Brain microvascular endothelial cell (primary cell): ENCODE measurements around the gene FARSB.
A peak's percentile ranks its signal among the peaks of the same experiment; 100 is the strongest.
"Not testable (repeated sequence)": the region's sequence is repeated elsewhere in the genome, so short reads cannot be mapped to it uniquely, and the experiment has no call there.

Source experiments
- DNase-seq: peaks from one replicate; pipeline ENCODE4 v3.0.0-alpha.2; 2020
- H3K27ac ChIP-seq: fragments of 250-450 bp; sonication (Bioruptor Pico); 2 replicates; pipeline ENCODE4 v1.5.1; 2020; ENCODE audit warnings: mild to moderate bottlenecking, moderate library complexity
- H3K27me3 ChIP-seq: fragments of 250-450 bp; sonication (Bioruptor Pico); replicated peaks from 2 replicates; pipeline ENCODE4 v1.5.1; 2020; ENCODE audit warnings: mild to moderate bottlenecking
- H3K36me3 ChIP-seq: fragments of 250-450 bp; sonication (Bioruptor Pico); replicated peaks from 2 replicates; pipeline ENCODE4 v1.5.1; 2020; ENCODE audit warnings: mild to moderate bottlenecking
- H3K4me3 ChIP-seq: 2 replicates; pipeline ENCODE4 v1.5.1; 2011; ENCODE audit warnings: low read depth, mild to moderate bottlenecking, control low read depth, low read length, moderate library complexity
- in situ Hi-C: cut with HindIII; loops from 2 replicates; pipeline ENCODE4 v1.10.0; 2017; ENCODE audit warnings: low sequenced_read_pairs, low pct_ligation_motif_present
- TF ChIP-seq, protein P1 (sequence below): IDR thresholded peaks from 2 replicates; pipeline ENCODE4 v1.5.1; 2011; ENCODE audit warnings: low read depth, mild to moderate bottlenecking, moderate library complexity, low read length, control low read depth, inconsistent platforms; ENCODE audit errors: missing control alignments

Gene FARSB

DNA sequence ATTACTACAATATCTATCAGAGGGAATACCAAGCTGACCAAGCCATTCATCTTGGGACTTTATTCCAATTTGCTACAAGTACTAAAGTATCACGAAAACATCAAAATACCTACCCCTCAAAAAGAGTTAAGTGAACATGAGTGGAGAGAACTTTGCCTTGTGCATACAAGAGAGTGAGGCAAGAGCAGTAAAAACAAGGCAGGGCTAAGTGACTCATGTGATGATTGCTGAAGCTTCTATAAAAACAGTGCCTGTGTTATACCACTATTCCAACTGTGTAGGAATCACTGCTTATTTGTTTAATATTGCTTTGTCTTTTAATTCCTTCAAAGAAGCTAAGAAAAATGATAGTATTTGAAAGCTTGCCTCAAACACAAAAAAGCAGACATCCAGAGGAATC lies 61.2 kb downstream of the FARSB start:
- Histone ChIP-seq H3K36me3 (peaks cover 4% of the 10 kb centered on the region), H3K27me3 (no peaks in the 10 kb centered on the region), H3K4me3 (no peak overlapping the region), H3K27ac (no peak overlapping the region)
- peak; percentile 71 for DNase-seq
- in situ Hi-C loops: no loop called here
- TF ChIP-seq, protein P1, sequence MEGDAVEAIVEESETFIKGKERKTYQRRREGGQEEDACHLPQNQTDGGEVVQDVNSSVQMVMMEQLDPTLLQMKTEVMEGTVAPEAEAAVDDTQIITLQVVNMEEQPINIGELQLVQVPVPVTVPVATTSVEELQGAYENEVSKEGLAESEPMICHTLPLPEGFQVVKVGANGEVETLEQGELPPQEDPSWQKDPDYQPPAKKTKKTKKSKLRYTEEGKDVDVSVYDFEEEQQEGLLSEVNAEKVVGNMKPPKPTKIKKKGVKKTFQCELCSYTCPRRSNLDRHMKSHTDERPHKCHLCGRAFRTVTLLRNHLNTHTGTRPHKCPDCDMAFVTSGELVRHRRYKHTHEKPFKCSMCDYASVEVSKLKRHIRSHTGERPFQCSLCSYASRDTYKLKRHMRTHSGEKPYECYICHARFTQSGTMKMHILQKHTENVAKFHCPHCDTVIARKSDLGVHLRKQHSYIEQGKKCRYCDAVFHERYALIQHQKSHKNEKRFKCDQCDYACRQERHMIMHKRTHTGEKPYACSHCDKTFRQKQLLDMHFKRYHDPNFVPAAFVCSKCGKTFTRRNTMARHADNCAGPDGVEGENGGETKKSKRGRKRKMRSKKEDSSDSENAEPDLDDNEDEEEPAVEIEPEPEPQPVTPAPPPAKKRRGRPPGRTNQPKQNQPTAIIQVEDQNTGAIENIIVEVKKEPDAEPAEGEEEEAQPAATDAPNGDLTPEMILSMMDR: no peak

DNA sequence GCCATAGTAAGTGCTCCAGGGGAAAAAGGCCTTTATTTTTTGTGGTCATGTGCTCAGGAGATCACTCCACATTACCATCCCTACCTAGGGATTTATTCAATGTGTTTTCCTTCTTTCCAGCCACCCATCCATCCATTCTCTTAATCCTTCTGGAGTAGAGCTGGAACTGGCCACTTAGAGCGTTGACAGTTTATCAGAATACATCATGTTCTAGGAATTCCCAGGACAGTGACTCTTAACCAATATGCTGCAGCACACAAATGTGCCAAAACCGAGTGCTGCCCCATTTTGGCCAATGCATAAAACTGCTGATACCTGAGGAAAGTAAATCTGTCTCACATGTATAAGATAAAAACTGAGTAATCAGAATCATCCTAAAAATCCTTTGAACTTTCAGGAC lies 63.7 kb downstream of the FARSB start:
- in situ Hi-C loops: no loop called here
- DNase-seq: no peak
- H3K27ac ChIP-seq: no peak overlapping the region
- H3K36me3 ChIP-seq: no peaks in the 10 kb centered on the region
- TF ChIP-seq, protein P1: no peak
- no peak overlapping the region for H3K4me3 ChIP-seq
- H3K27me3 ChIP-seq: no peaks in the 10 kb centered on the region

DNA sequence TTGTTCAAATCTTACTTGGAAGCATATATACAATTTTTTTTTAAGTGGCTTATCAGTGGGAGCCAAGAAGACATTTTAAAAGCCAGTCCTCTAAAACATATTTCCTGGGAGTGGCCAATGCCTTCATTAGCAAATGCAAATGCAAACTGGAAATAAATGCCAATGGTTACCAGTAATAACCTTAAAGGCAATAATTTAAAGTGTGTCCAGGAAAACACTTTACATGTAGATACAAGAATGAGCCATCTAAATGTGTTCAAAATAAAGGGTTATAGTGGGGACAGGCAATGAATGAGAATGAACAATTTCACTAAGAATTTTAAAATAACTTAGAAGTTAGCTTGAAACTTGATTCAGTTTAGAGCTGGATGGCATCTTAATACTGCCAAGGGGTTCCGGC lies 64.2 kb downstream of the FARSB start:
- in situ Hi-C loops: no loop called here
- Histone ChIP-seq H3K27ac (no peak overlapping the region), H3K4me3 (no peak overlapping the region), H3K27me3 (no peaks in the 10 kb centered on the region), H3K36me3 (no peaks in the 10 kb centered on the region)
- TF ChIP-seq, protein P1: no peak
- no peak for DNase-seq

DNA sequence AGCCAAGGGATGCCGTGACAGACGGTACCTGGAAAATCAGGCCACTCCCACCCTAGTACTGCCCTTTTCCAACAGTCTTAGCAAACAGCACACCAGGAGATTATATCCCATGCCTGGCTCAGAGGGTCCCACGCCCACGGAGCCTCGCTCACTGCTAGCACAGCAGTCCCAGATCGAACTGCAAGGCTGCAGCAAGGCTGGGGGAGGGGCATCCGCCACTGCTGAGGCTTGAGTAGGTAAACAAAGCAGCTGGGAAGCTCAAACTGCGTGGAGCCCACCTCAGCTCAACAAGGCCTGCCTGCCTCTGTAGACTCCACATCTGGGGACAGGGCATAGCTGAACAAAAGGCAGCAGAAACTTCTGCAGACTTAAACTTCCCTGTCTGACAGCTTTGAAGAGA lies 71.3 kb downstream of the FARSB start:
- in situ Hi-C loops, DNase-seq, H3K27me3 ChIP-seq, H3K27ac ChIP-seq, H3K4me3 ChIP-seq, H3K36me3 ChIP-seq: not testable (repeated sequence)

DNA sequence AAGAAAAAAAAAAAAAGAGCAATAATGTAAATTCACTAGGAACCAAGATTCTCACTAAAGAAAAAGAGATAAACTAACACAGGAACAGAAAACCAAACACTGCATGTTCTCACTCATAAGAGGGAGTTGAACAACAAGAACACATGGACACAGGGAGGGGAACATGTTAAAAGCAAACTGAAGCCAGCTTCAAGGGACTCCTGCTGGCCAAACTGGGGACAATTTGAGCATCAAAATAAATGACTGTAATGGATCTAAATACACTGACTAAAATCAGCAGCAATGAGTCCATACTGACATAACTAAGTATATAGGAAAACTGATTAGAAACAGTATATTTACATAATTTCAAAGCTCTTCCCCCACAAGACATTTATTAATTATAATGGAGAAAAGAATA lies 73.0 kb downstream of the FARSB start:
- no peak for DNase-seq
- H3K4me3 ChIP-seq: no peak overlapping the region
- in situ Hi-C loops: no loop called here
- TF ChIP-seq, protein P1: peak; percentile 51
- no peaks in the 10 kb centered on the region for H3K36me3 ChIP-seq
- no peaks in the 10 kb centered on the region for H3K27me3 ChIP-seq
- no peak overlapping the region for H3K27ac ChIP-seq

DNA sequence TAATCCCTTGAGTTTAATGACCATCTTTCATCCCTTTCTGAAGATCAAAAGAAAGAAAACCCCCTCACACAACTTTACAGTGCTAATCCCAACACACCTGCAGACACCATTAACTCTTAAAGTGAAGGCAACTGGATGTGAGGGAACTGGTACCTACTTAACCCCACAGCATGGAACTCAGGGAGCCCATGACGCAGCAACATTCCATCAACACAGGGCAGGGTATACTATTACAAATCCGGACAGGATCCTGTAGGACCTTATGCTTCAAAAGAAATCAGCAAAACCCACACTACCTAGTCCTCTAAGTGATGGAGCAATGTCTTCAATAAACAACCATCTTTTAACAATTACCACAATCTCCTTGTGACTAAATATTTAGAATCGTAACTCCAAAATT lies 78.6 kb downstream of the FARSB start:
- Histone ChIP-seq H3K36me3 (no peaks in the 10 kb centered on the region), H3K27me3 (no peaks in the 10 kb centered on the region), H3K27ac (no peak overlapping the region), H3K4me3 (no peak overlapping the region)
- DNase-seq: no peak
- TF ChIP-seq, protein P1: no peak
- in situ Hi-C loops: no loop called here
